Stimulated activated naive CD4-positive, alpha-beta T cell treated with Interleukin-2 at 50 U/mL for 16 hours (primary cell): ENCODE data around the gene BRD3.
"Not testable (repeated sequence)": the region's sequence is repeated elsewhere in the genome, so short reads cannot be mapped to it uniquely, and the experiment has no call there.

Experiments used
- DNase-seq: peaks from one replicate; lab custom pipeline; 2025; lab: John Stamatoyannopoulos, UW

Gene BRD3

DNA sequence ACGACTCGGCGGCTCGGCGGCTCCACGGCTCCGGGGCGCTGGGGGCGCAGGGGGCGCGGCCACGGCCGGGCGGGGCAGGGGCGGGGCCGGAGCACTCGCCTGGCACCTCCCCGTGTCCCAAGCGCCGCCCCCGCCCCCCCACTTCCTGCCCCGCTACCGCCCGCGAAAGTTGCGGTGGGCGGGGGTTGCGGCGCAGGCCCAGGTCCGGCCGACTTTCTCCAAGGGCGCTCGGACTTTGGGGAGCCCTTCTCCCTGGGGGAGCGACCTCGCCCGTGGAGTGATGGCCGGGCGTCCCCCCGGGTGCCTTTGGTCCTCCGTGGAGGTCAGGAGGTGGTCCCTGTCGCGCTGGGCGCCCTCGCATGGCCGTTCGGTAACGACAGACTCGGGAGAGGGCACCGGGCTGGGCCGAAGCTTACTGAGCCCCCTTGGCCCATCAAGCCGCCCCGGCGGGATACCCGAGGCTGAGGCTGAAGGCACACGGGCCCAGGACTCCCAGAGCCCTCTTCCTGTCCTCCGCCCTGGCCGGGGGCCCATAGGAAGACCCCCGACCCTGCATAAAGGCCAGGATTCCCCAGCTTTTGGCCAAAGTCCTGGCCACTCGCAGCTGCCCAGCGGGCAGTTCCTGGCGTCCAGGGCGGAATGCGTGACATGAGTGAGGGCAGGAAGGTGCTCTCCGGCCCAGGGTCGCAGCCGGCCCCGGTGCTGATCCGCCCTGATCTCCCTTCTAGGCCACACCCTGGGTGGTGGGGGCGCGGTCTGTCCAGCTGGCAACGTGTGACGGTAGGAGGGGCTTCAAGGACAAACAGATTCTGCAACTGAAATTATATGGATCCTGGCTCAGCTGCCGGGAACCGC, 74.8 kb downstream of the BRD3 start:
- DNase-seq = peak; percentile 71

- DNase-seq = peak; percentile 33
Measured at GRCh38 chr9:133991964-133992779, 75.7 kb downstream of the BRD3 start, which contains the start of gene VAV2. TSS of gene VAV2 (minus strand) at chr9:133992324. CDS start at chr9:133992278, 46 bp downstream.

DNA sequence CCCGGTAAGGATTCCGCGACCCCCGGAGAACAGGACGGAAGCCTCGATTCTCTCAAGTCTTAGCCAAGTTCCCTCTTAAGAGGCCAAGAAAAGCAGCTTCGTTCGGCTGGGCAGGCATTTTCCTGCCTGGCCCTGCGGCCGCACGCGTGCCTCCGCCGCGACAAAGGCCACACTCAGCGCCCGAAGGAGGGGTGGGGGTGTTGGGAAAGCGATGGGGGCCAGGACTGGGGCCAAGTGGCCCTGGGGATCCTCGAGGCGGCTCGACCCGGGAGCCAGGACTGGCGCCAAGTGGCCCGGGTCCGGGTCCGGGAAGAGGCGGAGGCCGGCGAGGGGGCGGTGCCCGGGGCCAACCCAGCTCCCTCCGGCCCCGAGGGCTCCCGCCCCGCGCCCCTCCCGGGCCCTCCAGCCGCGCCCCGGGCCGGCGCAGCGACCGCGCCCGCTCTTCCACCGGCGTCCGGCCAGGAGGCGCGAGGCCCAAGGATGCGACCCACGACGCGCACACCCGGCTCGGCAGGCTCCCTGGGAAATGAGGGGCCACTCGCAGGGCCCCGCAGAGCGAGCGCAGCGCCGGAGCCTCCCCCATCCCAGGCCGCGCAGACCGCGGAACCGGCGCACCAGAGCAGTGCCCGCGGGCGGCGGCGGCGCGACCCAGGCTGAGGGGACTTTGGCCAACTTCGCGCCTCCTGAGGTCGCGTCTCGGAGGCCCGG, 76.5 kb downstream of the BRD3 start:
- no peak for DNase-seq

GRCh38 chr9:133990366-133991213, 77.2 kb downstream of the BRD3 start:
- no peak for DNase-seq

DNA sequence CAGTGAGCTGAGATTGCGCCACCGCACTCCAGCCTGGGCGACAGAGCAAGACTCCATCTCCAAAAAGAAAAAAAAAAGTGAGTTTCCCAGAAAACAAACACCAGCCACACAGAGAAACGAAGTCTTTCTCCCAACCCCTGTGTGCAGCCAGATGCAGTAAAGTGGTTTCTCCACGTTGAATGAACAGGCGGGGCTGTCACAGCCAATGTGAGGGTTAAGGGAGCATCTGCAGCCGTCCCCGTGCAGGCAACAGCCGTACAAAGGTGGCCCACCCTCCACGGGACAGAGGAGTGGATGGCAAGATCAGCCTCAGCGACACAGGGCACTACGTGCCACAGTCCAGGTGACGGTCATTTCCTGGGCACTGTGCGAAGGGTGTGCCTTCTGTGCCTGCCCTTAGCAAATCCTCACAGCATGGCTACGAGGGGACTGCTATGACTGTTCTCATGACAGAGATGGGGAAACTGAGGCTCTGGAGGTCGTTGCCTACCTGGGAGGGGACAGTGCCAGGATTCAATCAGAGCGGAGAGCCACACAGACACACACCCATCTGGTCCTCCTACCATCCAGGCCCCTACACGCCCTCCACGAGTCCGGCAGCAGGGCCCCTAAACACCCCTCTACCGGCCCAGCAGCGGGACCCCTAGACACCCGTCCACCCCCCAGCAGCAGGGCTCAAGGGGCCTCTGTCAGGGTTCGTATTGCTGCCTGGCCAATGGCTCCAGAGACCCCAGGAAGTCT, 78.0 kb downstream of the BRD3 start:
- no peak for DNase-seq

DNA sequence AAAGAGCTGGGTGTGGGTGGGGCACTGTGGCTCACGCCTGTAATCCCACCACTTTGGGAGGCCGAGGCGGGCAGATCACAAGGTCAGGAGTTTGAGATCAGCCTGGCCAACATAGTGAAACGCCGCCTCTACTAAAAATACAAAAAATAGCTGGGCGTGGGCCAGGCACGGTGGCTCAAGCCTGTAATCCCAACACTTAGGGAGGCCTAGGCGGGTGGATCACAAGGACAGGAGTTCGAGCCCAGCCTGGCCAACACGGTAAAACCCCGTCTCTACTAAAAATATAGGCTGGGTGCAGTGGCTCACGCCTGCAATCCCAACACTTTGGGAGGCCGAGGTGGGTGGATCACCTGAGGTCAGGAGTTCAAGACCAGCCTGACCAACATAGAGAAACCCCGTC, 79.1 kb downstream of the BRD3 start:
- DNase-seq = not testable (repeated sequence)

- no peak for DNase-seq
Measured at GRCh38 chr9:133987946-133988665, 79.7 kb downstream of the BRD3 start.

- DNase-seq = no peak
Measured at GRCh38 chr9:133987446-133987788, 80.4 kb downstream of the BRD3 start.

DNA sequence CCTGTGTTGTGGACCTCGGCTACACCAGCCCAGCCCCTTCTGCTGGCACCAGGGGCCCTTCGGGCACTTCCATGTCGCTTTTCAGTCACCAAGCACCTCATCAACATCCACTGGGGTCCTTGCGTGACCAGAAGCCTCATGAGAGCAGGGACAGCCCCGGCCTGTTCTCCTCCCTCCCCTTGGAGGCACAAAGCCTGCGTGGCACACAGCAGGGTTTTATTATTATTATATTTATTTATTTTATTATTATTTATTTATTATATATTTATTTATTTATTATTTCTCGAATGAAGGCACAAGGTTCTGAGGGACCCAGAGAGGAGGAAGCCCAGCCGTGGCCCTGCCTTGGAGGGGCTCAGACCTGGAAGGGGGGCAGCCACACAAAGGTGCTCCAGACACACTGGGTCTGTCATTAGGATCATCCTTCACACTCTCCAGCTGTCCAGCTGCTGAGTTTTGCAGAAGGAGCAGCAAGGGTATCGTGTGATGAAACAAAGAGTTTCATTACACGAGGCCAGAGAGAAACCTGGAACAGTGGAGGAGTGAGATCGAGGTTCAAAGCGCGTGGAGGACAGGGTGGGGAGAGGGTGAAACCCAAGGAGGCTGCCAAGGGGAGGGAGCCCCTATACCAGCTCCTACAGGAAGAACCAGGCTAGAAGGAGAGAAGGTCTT, 80.9 kb downstream of the BRD3 start:
- no peak for DNase-seq

GRCh38 chr9:133986061-133986460, 81.8 kb downstream of the BRD3 start:
- DNase-seq = no peak

- no peak for DNase-seq
Measured at GRCh38 chr9:133982971-133983720, 84.7 kb downstream of the BRD3 start.

DNA sequence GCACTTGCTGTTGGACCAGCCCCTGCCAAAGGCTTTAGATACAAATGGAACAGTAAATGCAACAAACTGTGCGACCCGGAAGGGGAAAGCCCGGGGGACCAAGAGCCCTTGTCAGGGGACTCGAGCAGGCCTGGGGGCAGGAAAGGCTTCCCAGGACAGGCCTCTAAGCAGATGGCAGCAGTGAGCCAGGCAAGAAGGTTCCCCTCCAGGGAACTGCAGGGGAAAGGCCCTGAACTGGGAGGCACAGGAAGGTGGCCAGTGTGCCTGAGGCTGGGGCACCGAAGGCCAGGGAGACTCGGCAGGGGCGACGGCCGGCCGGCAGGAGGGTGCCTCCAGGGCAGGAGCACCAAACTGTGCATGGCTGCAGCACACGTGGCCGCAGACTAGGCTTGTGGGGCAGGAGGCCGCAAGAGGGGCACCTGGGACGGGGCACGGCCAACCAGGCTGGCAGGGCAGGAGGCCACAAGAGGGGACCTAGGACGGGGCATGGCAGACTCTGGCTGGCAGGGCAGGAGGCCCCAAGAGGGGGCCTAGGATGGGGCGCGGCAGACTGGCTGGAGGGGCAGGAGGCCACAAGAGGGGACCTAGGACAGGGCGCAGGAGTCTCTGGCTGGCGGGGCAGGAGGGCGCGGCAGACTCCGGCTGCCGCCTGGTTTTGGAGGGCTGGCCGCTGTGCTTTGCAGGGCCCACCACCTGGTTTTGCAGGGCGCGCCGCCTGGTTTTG, 85.7 kb downstream of the BRD3 start:
- no peak for DNase-seq

DNA sequence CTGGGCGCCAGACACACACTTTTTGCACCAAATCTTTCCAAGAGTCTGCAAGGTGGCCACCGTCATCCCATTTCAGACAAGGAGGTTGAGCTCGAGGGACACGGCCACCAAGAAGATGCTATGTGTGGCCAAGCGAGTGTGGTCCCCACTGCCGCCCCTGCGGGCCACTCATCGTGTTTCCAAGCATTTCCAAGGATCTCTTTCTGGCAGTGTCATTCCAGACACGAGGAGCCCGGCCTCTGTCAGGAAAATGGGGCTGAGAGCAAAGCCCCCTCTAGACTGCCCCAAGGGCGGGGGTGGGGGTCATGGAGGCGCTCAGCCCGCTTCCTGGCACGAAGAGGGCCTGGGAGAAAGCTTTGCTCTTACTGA, 86.3 kb downstream of the BRD3 start:
- DNase-seq = no peak

DNA sequence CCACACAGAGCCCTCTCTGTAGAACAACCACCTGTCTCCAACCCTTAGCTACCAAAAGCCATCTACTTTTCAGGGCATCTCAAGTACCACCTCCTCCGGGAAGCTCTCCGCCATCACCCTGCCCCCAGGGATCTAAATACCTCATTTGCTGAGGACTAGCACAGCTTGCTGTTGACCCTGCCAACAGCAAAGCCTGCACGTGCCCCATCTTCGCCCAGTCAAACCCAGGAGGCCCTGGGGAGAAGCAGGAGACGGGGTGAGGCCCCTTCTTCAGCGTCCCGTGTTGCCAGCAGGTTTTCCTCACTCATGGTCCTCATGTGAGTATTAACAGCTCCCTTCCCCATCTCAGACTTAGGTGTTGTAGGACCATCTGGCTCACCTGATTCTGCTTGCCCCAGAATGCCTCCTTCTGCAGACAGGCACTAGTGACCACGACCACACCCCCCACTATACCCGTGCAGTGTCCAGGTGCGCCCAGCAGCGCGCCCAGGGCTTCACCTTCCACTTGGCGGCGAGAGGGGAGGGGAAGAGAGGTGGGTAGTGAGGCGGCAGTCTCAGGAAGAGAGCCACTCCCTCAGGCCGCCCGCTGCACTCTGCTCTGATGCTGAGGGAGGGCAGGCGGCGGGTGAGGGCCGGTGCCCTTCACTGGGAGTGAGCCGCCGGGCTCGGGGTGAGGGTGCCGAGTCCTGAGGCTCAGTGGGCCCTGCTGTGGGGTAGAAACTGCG, 86.8 kb downstream of the BRD3 start:
- DNase-seq = no peak
